ENCODE measurements around the gene STXBP5.

DNA sequence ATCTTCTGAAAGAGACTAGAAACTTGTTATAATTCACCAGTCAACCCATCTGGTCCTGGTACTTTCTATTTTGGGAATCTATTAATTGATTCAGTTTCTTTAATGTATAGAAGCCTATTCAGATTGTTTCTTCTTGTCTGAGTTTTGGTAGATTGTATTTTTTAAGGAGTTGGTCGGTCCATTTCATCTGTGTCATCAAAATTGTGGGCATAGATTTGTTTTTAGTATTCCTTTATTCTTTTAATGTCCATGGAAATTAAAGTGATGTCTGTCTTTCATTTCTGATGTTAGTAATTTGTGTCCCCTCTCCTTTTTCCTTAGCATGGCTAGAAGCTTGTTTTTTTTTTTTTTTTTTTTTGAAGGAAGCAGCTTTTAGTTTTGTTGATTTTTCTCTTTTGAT lies 15.2 kb downstream of the STXBP5 start:
- TF ChIP-seq FOXS1 (CRISPR knock-in tag; IDR thresholded peaks at IDR 0.05) (no peak), CHD2 (IDR thresholded peaks at IDR 0.05; ENCODE audit: low read length, partially characterized antibody) (no peak), RAD21 (conservative IDR thresholded peaks at IDR 0.05 in 1 of 2, IDR thresholded peaks at IDR 0.05 in 1 of 2) (no peak)
- TF ChIP-seq, protein P1, sequence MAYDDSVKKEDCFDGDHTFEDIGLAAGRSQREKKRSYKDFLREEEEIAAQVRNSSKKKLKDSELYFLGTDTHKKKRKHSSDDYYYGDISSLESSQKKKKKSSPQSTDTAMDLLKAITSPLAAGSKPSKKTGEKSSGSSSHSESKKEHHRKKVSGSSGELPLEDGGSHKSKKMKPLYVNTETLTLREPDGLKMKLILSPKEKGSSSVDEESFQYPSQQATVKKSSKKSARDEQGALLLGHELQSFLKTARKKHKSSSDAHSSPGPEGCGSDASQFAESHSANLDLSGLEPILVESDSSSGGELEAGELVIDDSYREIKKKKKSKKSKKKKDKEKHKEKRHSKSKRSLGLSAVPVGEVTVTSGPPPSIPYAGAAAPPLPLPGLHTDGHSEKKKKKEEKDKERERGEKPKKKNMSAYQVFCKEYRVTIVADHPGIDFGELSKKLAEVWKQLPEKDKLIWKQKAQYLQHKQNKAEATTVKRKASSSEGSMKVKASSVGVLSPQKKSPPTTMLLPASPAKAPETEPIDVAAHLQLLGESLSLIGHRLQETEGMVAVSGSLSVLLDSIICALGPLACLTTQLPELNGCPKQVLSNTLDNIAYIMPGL (CRISPR knock-in tag; IDR thresholded peaks at IDR 0.05; ENCODE audit: borderline replicate concordance) = no peak
- TF ChIP-seq, protein P2, sequence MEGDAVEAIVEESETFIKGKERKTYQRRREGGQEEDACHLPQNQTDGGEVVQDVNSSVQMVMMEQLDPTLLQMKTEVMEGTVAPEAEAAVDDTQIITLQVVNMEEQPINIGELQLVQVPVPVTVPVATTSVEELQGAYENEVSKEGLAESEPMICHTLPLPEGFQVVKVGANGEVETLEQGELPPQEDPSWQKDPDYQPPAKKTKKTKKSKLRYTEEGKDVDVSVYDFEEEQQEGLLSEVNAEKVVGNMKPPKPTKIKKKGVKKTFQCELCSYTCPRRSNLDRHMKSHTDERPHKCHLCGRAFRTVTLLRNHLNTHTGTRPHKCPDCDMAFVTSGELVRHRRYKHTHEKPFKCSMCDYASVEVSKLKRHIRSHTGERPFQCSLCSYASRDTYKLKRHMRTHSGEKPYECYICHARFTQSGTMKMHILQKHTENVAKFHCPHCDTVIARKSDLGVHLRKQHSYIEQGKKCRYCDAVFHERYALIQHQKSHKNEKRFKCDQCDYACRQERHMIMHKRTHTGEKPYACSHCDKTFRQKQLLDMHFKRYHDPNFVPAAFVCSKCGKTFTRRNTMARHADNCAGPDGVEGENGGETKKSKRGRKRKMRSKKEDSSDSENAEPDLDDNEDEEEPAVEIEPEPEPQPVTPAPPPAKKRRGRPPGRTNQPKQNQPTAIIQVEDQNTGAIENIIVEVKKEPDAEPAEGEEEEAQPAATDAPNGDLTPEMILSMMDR (IDR thresholded peaks at IDR 0.05) = no peak

Measured in A549 (cell line).